Stimulated activated CD4-positive, alpha-beta T cell treated with anti-CD3 and anti-CD28 coated beads, Interleukin-4, amount 100 ng/mL, for 24 hours (primary cell): Measurements from ENCODE around the gene CENPU.
A peak's percentile ranks its signal among the peaks of the same experiment; 100 is the strongest.
"Not testable (repeated sequence)": the region's sequence is repeated elsewhere in the genome, so short reads cannot be mapped to it uniquely, and the experiment has no call there.

ENCODE experiments used
- DNase-seq: peaks from one replicate; pipeline ENCODE4 v3.0.0-alpha.2; 2020

The CENPU gene, protein sequence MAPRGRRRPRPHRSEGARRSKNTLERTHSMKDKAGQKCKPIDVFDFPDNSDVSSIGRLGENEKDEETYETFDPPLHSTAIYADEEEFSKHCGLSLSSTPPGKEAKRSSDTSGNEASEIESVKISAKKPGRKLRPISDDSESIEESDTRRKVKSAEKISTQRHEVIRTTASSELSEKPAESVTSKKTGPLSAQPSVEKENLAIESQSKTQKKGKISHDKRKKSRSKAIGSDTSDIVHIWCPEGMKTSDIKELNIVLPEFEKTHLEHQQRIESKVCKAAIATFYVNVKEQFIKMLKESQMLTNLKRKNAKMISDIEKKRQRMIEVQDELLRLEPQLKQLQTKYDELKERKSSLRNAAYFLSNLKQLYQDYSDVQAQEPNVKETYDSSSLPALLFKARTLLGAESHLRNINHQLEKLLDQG

DNA sequence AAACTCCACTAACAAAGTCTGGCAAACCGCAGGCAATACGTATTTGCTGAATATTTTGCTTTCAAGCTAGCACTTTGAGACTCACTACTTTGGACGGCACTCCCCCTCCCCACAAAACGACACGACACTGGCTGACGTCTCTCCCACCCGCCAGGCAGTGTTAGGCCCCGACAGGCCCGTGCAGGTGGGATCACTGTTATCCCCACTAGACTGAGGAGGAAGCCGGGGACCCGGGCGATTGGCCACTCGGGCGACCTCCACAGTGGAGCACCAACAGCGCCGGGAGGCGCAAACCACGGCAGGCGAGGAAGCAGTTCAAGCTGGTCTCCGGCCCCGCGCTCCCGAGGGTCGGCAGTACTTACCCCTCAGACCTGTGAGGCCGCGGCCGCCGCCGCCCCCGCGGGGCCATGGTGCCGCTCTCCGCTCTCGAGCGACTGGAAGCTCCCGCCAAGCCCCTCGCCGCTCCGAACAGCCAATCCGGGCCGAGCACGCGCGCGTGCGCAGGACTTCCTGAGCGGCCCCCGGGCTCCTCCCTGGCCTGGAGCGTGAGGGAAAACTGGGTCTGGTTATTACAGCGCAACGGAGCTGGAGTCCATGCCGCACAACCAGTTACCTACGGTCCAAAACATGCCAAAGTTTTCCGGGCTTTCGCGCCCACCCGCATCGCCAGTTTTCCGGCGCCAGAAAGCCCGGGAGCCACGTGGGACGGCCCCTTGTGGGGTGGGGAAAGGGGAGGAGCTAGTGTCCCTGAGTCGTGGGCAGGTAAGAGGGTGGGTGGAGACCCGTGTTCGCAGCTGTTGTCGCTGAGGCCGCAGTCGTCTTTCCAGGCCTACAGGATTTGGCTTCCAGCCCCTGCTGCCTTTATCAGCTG, at the start of gene CENPU:
CENPU (minus strand) TSS at position 443 of the 871 bp plus-strand sequence; CDS start at position 409, 34 bp downstream.
- DNase-seq = peak; percentile 96

DNA sequence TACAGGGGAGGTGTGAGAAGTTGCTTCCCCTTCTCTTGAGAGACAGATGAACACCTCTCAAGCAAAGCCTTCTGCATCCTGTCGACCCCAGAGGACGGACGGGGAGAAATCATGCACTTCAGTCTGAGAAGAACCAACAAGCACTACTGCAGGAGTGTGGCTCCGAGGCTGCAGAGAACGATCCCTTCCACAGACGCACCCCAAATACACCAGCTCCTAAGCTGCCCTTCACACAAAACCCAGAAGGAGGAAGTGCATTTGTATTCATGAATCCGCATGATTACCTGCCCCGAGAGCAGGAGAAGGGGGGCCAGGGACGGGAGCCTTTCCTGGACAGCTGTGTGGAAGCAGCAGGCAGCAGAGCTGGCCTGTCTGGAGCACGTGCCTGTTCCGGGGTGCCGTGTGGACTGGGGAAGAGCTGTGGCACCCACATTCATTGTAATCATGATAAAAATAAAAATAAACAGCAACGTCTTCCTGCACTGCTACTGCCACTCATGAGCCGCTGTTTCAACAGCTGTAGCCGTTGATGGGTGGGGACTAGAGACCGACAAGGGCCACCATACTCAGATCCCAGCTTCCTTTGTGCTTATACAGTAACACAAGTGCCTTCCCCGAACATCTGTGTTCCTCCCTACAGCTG, 49.0 kb upstream of the CENPU start:
- DNase-seq = no peak

DNA sequence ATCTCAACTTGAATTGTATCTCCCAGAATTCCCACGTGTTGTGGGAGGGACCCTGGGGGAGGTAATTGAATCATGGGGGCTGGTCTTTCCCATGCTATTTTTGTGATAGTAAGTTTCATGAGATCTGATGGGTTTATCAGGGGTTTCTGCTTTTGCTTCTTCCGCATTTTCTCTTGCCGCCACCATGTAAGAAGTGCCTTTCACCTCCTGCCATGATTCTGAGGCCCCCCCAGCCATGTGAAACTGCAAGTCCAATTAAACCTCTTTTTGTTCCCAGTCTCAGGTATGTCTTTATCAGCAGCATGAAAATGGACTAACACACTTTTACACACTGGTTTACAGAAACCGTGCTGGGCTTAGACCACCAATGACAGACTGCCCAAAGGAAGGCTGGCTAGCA, 45.3 kb upstream of the CENPU start:
- not testable (repeated sequence) for DNase-seq

DNA sequence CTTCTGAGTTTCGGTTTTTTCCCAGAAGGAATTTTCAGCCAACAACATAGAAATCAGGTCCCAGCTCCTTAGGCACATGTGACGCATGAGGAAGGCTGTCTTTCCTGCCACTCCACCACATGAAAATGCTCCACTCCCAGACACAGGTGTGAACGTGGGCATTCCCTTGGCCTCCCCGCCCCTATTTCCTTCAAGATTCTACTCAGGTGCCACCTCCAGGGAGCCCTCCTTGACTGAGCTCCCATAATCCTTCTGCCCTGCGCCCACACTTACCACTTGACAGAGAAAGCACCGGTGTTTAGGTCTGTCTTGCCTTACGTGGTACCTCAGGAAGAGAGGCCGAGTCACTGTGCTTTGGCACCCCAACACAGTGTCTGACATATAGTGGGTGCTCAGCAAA, 44.4 kb upstream of the CENPU start:
- no peak for DNase-seq

DNA sequence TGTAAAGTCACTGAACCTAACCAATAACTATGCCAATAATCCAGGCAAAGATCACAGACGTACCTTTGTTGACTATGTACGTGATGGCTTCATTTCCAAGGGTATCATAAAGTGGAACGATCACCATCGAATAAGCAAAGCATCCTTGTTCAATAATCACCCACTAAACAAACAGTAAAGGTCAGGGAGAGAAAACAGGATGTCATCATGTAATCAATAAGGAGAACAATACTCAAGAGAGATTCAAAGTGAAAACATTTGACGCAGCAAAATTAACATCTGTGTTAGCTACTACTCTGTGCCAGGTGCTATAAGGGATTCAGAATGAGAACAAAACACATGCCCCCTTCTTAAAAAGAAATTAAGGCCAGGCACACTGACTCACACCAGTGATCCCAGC, 42.9 kb upstream of the CENPU start:
- no peak for DNase-seq

- no peak for DNase-seq
These were observed 42.1 kb upstream of the CENPU start for GRCh38 chr4:184775854-184776555.

DNA sequence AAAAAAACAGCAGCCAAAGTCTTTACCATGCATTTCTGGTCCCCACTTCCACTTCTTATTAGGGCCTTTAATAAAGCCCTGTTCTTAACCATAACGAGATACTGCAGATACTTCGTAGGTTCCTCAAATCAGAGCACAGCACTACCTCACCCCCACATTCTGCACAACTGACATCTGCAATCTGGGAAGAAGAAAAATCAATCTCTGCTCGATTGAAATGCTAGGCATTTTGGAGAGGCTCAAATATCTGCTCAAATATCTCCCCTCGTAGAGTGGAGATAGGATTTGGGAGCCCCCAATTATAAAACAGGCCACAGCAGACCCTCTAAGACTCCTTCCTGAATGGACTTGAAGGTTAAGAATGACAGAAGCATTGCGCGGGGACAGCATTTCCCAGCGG, 40.3 kb upstream of the CENPU start:
- DNase-seq = no peak

DNA sequence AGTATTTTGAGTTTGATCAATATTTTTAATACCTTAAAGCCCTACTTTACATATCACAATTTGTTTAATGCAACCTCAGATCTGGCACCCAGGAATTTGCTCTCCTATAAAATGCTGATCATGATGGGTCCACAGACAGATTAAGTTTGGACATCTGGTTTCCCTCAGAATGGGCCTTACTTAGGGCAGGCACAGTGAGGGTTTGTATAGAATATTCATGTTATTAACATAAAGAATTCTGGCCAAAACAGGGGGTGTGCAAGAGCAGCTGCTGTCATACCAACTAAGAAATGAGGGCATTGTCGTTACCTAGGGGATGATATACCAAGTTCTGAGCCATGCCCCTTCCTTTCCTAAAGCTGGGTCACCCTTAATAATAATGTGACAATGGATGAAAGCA, 37.5 kb upstream of the CENPU start:
- DNase-seq = no peak

- DNase-seq = no peak
These were observed 35.4 kb upstream of the CENPU start for GRCh38 chr4:184769141-184769765.

- DNase-seq = no peak
These were observed 34.4 kb upstream of the CENPU start for GRCh38 chr4:184768296-184768695.

DNA sequence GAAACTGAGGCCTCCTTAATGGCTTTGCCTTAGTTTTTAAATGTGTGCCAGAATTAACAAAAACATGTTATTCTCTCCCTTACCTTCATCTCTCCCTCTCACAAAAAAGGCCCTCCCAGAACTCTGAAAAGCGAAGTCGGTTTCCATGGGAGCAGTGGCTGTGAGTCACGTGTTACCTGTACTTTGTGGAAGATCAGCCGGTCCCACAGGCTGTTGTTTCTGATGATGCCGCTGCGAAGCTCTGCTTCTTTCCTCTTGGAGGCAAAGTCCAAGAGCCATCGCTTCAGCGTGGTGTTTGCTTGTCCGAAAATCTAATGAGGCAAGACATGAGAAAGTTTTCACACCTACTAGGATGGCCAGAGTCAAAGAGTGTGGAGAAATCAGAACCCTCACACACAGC, 32.5 kb upstream of the CENPU start:
- no peak for DNase-seq

DNA sequence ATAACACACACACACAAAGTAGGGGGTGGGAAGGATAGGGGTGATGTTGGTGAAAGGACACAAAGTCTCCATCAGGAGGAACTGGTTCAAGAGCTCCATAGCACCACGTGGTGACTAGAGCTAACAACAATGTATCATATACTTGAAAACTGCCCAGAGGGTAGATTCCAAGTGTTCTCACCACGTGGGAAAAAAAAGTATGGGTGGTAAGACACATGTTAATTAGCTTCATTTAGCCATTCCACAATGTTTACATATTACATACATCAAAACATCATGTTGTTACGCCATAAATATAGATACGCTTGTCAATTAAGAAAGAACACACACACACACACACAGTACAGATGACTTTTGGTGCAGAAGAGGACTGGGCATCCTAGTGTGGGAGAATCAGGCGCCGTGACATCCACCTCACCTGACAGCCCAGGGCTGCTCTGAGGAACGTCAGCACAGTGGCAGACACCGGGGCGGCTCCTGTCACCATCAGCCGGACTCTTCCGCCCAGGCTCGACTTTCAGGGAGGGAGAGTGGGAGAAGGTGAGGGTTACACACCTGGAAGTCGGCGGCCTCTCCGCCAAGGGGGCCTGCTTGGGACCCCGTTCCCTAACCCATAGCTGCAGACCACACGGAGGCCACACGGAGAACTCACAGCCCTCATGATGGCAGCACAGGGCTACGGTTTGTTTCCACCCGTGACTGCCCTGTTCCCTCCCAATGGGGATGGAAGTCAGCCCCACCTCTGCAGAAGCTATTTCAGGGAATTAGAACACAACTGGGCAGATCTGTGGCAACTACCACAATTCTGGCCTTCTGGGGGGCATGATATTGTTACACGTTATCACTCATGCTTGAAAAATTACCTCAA, 31.8 kb upstream of the CENPU start:
- no peak for DNase-seq

DNA sequence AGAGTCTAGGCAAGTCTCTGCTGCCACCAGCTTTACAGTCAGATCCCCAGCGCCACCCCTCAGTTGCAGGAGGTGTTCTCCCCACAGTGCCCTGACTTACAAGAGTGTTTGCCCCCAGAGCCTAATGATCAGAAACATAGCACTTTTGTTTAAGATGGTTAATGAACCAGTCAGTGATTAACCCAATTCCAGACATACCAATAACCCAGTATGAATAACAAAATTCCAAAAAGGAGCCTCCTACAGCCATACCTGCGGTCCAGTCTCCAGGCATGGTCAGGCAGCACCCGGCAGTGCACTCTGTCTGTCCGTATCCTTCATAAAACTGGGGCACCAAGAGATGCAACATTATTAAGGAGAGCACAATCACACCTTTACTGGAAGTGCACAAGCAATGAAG, 30.7 kb upstream of the CENPU start:
- no peak for DNase-seq

GRCh38 chr4:184763150-184763780, 29.4 kb upstream of the CENPU start:
- no peak for DNase-seq

DNA sequence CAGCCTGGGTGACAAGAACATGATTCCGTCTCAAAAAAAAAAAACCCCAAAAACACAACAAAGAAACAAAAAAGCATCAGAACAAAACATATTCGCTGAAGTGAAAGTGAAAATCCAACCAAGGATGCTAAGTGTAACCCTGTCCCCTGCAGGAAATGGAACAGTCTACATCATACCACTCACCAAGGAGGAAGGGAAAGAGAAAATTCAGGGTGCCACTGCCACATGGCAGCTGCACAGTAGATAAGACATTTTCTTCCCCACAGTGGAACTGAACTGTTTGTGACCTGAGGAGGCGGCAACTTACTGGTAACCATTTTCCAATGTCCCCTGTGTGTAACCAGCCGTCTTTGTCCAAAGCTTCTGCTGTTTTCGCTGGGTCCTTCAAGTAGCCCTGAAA, 28.2 kb upstream of the CENPU start:
- peak; percentile 26 for DNase-seq

GRCh38 chr4:184760681-184761080, 26.8 kb upstream of the CENPU start:
- DNase-seq = no peak

DNA sequence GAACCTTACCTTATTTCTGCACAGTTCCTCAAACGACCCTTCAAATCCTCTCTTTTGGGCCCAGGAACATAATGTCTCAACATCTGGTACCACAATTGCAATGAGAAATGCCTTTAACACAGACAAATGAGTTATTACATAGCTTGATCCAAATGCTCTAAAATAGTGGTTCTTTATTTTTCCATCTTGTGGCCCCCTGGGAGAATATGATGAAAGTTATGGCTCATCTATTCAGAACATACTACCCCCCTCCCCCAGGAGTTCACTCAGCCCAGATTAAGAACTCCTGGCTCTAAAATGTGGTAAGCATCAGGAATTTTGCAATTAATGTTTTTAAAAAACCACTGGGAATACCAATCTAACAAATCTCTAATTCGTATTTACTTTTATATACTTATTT, 23.9 kb upstream of the CENPU start:
- no peak for DNase-seq

DNA sequence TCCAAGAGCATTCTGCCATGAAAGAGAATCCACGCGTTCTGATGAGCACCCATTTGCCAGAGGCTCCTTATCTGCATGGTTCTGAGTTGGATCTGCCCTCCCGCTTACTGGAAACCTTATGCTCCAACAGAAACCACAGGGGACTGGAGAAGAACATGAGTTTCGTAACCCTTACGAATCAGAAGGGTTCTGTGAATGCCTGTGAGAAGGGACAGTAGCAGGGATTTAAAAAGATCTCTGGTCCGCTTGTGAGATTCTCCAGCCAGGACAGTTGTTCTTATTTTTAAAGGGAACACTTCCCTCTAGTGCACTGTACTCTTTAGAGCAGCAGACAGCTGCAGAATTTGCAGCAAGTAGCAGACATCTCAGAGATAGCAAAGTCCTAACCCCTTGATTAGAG, 22.5 kb upstream of the CENPU start:
- no peak for DNase-seq

DNA sequence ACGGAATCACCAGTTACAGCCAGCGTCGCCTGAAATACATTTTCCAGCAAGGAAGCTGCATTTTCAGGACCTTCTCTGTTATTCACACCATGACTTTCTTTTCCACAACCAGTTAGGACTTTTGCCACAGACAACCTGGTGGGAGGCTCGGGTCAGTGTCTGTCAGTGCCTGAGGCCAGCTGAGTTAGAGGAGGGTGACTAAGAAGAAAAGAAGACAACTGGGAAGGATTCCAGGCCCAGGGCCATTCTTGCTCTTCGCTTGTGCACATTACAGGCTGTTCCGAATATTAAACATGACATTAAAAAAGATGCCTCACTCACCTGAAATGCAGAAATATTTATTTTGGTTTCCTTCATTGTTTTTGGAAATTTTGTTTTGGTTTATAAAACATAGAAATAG, 21.4 kb upstream of the CENPU start:
- no peak for DNase-seq

GRCh38 chr4:184752496-184753275, 18.8 kb upstream of the CENPU start:
- no peak for DNase-seq
